Measurements from ENCODE around the gene RPTOR.

The RPTOR gene

DNA sequence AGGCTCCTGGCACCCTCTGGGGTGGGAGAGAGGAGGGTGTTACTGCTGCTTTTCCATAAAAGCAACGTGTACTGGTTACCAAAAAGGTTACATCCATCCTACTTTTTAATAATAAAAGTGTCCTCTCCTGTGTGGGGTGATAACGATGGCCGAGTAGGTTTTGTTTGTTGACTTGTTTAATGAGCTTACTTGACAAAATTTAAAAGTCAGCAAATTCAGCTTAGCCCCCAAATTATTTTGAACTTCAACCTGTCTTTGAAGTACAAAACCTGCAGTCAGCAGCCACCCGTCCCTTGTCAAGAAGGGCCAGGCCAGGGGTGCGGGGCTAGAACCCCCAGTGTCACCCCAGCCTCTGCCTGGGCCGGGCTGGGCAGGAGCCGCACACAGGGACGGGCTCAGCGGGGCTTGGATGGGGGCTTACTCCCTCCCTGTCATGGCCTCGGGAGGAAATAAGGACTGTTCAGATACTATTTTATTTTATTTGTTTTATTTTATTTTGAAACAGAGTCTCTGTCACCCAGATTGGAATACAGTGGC is 343.1 kb downstream of the RPTOR start:
- DNase-seq (ENCODE audit: extremely low spot score) = no peak
- TF ChIP-seq, protein P1, sequence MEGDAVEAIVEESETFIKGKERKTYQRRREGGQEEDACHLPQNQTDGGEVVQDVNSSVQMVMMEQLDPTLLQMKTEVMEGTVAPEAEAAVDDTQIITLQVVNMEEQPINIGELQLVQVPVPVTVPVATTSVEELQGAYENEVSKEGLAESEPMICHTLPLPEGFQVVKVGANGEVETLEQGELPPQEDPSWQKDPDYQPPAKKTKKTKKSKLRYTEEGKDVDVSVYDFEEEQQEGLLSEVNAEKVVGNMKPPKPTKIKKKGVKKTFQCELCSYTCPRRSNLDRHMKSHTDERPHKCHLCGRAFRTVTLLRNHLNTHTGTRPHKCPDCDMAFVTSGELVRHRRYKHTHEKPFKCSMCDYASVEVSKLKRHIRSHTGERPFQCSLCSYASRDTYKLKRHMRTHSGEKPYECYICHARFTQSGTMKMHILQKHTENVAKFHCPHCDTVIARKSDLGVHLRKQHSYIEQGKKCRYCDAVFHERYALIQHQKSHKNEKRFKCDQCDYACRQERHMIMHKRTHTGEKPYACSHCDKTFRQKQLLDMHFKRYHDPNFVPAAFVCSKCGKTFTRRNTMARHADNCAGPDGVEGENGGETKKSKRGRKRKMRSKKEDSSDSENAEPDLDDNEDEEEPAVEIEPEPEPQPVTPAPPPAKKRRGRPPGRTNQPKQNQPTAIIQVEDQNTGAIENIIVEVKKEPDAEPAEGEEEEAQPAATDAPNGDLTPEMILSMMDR (IDR thresholded peaks at IDR 0.05; ENCODE audit: control extremely low read depth, extremely low read depth, low read depth, missing control alignments) = no peak
- ChIA-PET CTCF (interaction anchor here (1.0 to 2.1 kb wide), 3 partner anchors 11 to 97 kb away, joined by 3 to 6 read pairs (median 3); no protein-coding TSS in a partner anchor), POLR2A (no interaction called here)

DNA sequence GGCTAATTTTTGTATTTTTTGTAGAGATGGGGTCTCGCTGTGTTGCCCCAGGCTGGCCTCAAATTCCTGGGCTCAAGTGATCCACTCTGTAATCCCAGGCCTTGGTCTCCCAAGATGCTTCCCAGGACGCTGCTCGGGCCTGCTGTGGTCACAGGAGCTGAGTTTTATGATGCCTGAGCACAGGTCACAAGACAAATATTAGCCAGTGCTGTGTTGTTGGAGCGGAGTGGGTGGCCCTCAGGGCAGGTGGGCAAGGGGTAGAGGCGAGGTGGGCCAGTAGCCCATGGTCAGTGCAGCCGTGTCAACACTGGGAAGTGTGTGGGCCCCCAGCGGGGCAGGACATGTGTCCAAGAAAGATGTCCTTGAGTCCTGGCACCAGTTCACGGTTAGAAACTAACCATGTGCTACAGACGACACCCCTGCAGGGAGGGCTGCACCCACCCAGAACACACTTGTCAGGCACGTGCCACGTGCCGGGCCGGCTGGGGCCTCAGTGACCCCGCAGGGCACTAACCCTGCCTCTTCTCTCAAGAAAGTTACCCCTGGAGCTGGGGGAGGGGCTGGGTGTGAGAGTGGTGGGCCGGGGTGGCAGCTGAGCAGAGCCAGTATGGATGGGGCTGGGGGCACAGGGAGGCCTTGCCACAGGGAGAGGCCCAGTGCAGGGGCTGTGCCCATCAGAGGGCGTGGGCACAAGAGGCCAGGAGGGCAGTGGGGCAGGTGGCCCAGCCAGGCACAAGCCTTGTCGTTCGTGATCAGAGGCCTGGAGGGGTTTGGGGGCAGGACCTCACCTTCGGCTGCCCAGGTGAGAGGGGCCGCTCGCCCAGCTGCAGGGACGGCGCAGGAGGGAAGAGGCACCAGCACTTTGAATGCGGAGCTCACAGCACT is 343.9 kb downstream of the RPTOR start:
- TF ChIP-seq, protein P1 (IDR thresholded peaks at IDR 0.05; ENCODE audit: control extremely low read depth, extremely low read depth, low read depth, missing control alignments) = no peak
- no peak for DNase-seq (ENCODE audit: extremely low spot score)
- POLR2A ChIA-PET = no interaction called here
- CTCF ChIA-PET = interaction anchor here (1.0 to 2.1 kb wide), 4 partner anchors 8 to 97 kb away, joined by 3 to 6 read pairs (median 3); no protein-coding TSS in a partner anchor

DNA sequence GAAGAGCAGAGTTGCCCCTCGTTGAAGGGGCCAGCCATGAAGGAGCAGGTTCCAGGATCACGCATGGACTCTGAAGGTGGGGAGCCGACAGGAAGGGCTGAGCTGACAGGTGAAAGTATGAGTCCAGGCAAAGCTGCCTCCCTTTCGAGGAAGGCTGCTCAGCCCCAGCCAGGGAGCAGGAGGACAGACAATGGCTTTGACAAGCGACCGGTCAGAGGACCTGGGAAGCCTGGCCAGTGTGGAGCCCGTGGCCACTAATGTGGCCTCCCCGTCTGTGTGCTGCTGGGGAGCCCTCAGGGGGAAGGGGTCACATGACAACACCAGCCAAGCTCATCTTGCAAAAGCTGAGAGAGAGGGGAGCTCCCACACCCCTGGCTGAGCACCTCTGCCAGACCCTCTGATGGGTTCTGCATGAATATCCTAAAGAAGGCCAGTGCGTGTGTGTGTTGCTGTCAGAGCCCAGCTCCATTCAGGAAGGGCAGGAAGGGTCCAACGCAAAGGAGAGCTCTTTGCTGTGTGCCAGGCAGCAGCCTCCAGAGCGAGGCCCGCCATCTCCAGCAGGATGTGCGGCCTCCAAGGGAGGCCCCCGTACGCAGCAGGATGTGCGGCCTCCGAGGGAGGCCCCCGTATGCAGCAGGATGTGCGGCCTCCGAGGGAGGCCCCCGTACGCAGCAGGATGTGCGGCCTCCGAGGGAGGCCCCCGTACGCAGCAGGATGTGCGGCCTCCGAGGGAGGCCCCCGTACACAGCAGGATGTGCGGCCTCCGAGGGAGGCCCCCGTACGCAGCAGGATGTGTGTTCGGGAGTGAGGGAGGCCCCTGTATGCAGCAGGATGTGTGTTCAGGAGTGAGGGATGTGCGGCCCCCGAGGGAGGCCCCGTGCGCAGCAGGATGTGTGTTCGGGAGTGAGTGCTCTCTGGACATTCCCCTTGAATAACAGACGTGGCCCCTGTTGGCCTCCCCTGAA is 344.9 kb downstream of the RPTOR start:
- TF ChIP-seq, protein P1 (IDR thresholded peaks at IDR 0.05; ENCODE audit: control extremely low read depth, extremely low read depth, low read depth, missing control alignments) = no peak
- DNase-seq (ENCODE audit: extremely low spot score) = no peak
- CTCF ChIA-PET = interaction anchor here (1.0 to 2.1 kb wide), 3 partner anchors 9 to 20 kb away, joined by 3 to 6 read pairs (median 3); no protein-coding TSS in a partner anchor
- POLR2A ChIA-PET = no interaction called here

DNA sequence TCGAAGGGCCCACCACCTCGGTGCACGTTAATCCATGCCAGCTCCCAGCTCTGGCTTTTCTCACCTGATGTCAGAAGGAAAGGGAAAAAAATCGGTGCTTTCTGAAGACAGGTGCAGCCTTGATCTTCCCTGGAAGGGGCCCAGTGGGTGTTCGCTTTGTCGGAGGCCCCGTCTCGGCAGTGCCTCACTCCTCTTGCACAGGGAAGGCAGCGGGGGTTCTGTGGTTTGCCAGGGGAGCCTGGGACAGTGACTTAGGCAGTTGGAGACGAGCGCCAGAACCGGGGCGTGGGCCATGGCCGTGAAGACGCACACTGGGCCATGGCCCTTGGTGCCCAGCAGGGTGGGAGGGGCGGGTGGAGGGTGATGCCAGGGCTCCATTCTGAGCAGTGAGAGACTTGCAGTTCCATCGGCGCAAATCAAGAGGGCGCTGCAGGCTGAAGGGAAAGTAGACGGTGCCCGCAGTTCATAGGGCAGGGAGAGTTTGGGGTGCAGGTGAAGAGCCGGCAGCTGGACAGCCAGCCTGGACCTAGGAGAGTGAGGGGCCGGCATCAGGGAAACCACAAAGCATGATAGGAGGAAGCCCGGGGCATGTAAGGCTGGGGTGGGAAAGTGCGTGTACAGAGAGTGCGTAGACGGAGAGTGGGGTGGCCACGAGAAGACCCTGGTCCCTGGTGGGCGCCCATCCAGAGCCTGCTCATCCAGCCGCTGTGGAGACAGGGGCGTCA is 345.7 kb downstream of the RPTOR start:
- TF ChIP-seq, protein P1 (IDR thresholded peaks at IDR 0.05; ENCODE audit: control extremely low read depth, extremely low read depth, low read depth, missing control alignments) = no peak
- ChIA-PET CTCF (no interaction called here), POLR2A (no interaction called here)
- no peak for DNase-seq (ENCODE audit: extremely low spot score)

DNA sequence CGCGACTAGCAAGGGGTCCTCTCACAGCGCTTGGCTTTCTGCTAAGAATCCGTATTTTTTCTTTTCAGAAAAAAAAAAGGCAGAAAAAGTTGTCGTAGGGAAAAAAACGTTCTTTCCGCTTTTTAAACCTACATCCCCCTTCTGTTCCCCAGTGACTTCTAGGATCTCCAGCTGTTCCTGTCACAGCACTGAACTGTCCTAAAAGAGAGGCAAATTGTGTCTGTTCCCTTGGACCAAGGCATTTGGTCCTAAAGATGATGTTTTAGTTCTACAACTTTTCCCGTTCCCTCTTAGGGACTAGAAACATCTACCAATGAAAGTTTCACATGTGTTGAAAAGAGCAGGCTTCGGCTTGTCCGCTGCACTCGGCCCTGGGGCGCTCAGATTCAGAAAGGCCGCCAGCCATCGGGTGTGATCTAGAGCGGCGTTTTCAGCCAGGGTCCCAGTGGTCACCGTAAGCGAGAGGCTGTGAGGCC is 346.3 kb downstream of the RPTOR start:
- POLR2A ChIA-PET = interaction anchor here (2.3 kb wide), 1 partner anchor 10 kb away, joined by 9 read pairs; no protein-coding TSS in a partner anchor
- TF ChIP-seq, protein P1 (IDR thresholded peaks at IDR 0.05; ENCODE audit: control extremely low read depth, extremely low read depth, low read depth, missing control alignments) = no peak
- DNase-seq (ENCODE audit: extremely low spot score) = no peak
- CTCF ChIA-PET = interaction anchor here (1.0 to 1.8 kb wide), 3 partner anchors 18 to 315 kb away, joined by 3 to 7 read pairs (median 4); no protein-coding TSS in a partner anchor

Measured in GM10248 (cell line).